Ascending aorta (tissue), 2 donors: ENCODE measurements around the gene NT5E. TPM values are rescaled to one million over a fixed set of nuclear protein-coding genes. Genes with fewer than 3 reads are reported as not detected.

Experiments used
- DNase-seq, 2 donors: peaks; one replicate each; pipeline ENCODE4 v3.0.0-alpha.2; 2019; ENCODE audit warnings: low spot score in 2 of 2
- H3K27ac ChIP-seq, 2 donors: fragments of 200-600 bp; sonication (generic); one replicate each; pipeline ENCODE4 v1.5.1; 2016 to 2017; ENCODE audit warnings: mild to moderate bottlenecking in 1 of 2
- H3K27me3 ChIP-seq: fragments of 200-600 bp; sonication (generic); one replicate; pipeline ENCODE4 v1.5.1; 2017
- H3K36me3 ChIP-seq, 2 donors: fragments of 200-600 bp; sonication (generic); one replicate each; pipeline ENCODE4 v1.5.1; 2016
- H3K4me1 ChIP-seq, 2 donors: fragments of 200-600 bp; sonication (generic); one replicate each; pipeline ENCODE4 v1.5.1; 2016 to 2017; ENCODE audit warnings: mild to moderate bottlenecking in 1 of 2
- H3K4me3 ChIP-seq, 2 donors: fragments of 200-600 bp; sonication (generic); one replicate each; pipeline ENCODE4 v1.5.1; 2016 to 2017; ENCODE audit warnings: mild to moderate bottlenecking in 1 of 2
- H3K9me3 ChIP-seq, 2 donors: fragments of 200-600 bp; sonication (generic); one replicate each; pipeline ENCODE4 v1.5.1; 2016
- CTCF ChIP-seq, 3 experiments: fragments of 200-600 bp in 2 of 3; fragments of 450-650 bp in 1 of 3; sonication (generic) in 2 of 3; IDR thresholded peaks; one replicate each; pipeline ENCODE4 v1.5.1; 2016 to 2019; ENCODE audit warnings: antibody characterized with exemption in 3 of 3, mild to moderate bottlenecking in 1 of 3, moderate library complexity in 1 of 3
- intact Hi-C: fragments of 100-400 bp; cut with DNase I; formaldehyde crosslinking; loops from one replicate; pipeline ENCODE4 v1.15.1; 2023
- total RNA-seq: library from RNA; depleted of rRNA; stranded (reverse); fragments of >200 nt; gene quantifications from one replicate; pipeline ENCODE4 v1.1.0, GENCODE V29; 2016

The NT5E gene
- total RNA-seq, 1 donor from 2014 or later = 143 TPM

DNA sequence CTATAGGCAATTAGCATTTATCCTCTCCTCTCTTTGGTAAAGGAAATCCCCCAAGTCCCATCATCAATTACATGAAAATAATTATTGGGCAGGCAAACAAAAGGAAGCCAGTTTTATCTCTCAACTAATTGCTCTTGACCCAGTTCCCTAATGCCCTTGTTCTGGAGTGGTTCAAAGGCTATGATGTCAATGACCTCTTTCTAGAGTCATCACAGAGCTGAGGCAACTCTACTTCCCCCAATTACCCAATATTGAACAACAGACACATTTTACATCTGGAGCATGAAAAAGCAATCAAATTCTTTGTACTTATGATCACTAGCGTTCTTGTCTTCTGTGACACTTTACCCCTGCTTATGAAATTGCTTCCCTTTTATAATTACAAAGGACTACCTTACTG is 43.5 kb downstream of the NT5E start:
- Histone ChIP-seq H3K4me3 (no peak overlapping the region), H3K27ac (no peak overlapping the region), H3K36me3 (peaks cover 2 to 27% of the 10 kb centered on the region in 2 donors), H3K4me1 (no peaks in the 10 kb centered on the region), H3K9me3 (no peaks in the 10 kb centered on the region), H3K27me3 (no peaks in the 10 kb centered on the region)
- no peak for DNase-seq
- intact Hi-C loops = no loop called here
- no peak for TF ChIP-seq CTCF (IDR thresholded peaks at IDR 0.05)

GRCh38 chr6:85494547-85495536 is 45.0 kb downstream of the NT5E start:
- Histone ChIP-seq H3K27ac (no peak overlapping the region), H3K4me3 (no peak overlapping the region), H3K27me3 (no peaks in the 10 kb centered on the region), H3K36me3 (peaks cover 2 to 27% of the 10 kb centered on the region in 2 donors), H3K9me3 (no peaks in the 10 kb centered on the region), H3K4me1 (no peaks in the 10 kb centered on the region)
- intact Hi-C loops = no loop called here
- no peak for DNase-seq
- no peak for TF ChIP-seq CTCF (IDR thresholded peaks at IDR 0.05)

GRCh38 chr6:85496009-85496579 is 46.2 kb downstream of the NT5E start:
- Histone ChIP-seq H3K36me3 (peaks cover 2 to 17% of the 10 kb centered on the region in 2 donors), H3K27me3 (no peaks in the 10 kb centered on the region), H3K4me1 (no peaks in the 10 kb centered on the region), H3K27ac (no peak overlapping the region), H3K4me3 (no peak overlapping the region), H3K9me3 (no peaks in the 10 kb centered on the region)
- intact Hi-C loops = no loop called here
- no peak for DNase-seq
- no peak for TF ChIP-seq CTCF (IDR thresholded peaks at IDR 0.05)

GRCh38 chr6:85496856-85497255 is 47.0 kb downstream of the NT5E start:
- no peak for TF ChIP-seq CTCF (IDR thresholded peaks at IDR 0.05)
- no peaks in the 10 kb centered on the region for H3K27me3 ChIP-seq
- intact Hi-C loops = no loop called here
- H3K4me1 ChIP-seq = no peaks in the 10 kb centered on the region
- H3K27ac ChIP-seq = no peak overlapping the region
- H3K36me3 ChIP-seq = peaks cover 0 to 15% of the 10 kb centered on the region in 2 donors
- no peak for DNase-seq
- H3K4me3 ChIP-seq = no peak overlapping the region
- H3K9me3 ChIP-seq = no peaks in the 10 kb centered on the region

DNA sequence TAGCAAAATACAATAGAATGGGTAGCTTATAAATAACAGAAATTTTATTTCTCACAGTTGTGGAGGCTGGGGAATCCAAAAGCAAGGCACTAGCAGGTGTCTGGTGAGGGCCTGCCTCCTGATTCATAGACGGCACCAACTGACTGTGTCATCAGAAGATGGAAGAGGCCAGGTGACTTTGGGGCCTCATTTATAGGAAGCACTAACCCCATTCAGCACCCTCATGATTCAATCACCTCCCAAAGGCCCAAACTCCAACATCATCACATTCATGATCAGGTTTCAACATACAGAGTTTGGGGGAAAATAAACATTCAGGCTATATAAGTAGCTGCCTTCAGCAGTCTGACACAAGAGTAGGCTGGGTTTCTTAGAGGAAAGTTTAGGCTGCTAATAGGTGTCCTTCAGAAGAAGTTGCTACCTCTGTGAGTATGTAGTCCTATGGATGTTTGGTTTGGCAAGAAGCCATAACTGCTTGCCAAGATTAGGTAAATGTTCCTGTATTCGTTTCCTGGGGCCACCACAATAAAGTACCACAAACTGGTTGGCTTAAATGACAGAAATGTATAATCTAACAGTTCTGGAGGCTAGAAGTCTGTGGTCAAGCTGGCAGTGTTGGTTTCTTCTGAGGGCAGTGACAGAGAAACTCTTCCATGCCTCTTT is 48.8 kb downstream of the NT5E start:
- H3K9me3 ChIP-seq = no peaks in the 10 kb centered on the region
- DNase-seq = no peak
- no peaks in the 10 kb centered on the region for H3K4me1 ChIP-seq
- intact Hi-C loops = no loop called here
- H3K4me3 ChIP-seq = no peak overlapping the region
- TF ChIP-seq CTCF (IDR thresholded peaks at IDR 0.05) = no peak
- peaks cover 7 to 15% of the 10 kb centered on the region in 2 donors for H3K36me3 ChIP-seq
- H3K27ac ChIP-seq = no peak overlapping the region
- no peaks in the 10 kb centered on the region for H3K27me3 ChIP-seq
